ENCODE results near the gene HIGD1C.
"Not testable (repeated sequence)": the region's sequence is repeated elsewhere in the genome, so short reads cannot be mapped to it uniquely, and the experiment has no call there.

Gene HIGD1C

GRCh38 chr12:50947933-50948626, 4.3 kb upstream of the HIGD1C start:
- H3K4me1 Mint-ChIP-seq (ENCODE audit: low read depth in 2 of 2) = no peaks in the 10 kb centered on the region
- no peak for ATAC-seq (replicated peaks)
- no peaks in the 10 kb centered on the region for H3K9me3 Mint-ChIP-seq
- no peak overlapping the region for H3K27ac Mint-ChIP-seq
- peaks cover 4% of the 10 kb centered on the region for H3K36me3 Mint-ChIP-seq (ENCODE audit: insufficient read depth)
- H3K27me3 Mint-ChIP-seq = peaks cover 0 to 15% of the 10 kb centered on the region in 2 donors
- no peak for DNase-seq
- no peak overlapping the region for H3K4me3 Mint-ChIP-seq

- no peaks in the 10 kb centered on the region for H3K9me3 Mint-ChIP-seq
- H3K36me3 Mint-ChIP-seq (ENCODE audit: insufficient read depth) = peaks cover 4% of the 10 kb centered on the region
- peaks cover 0 to 8% of the 10 kb centered on the region in 2 donors for H3K27me3 Mint-ChIP-seq
- H3K4me3 Mint-ChIP-seq = no peak overlapping the region
- ATAC-seq (replicated peaks) (no peak), DNase-seq (no peak)
- no peak overlapping the region for H3K27ac Mint-ChIP-seq
- no peaks in the 10 kb centered on the region for H3K4me1 Mint-ChIP-seq (ENCODE audit: low read depth in 2 of 2)
Measured at GRCh38 chr12:50948798-50949197, 3.5 kb upstream of the HIGD1C start.

- Mint-ChIP-seq H3K27me3 (no peaks in the 10 kb centered on the region), H3K36me3 (ENCODE audit: insufficient read depth) (peaks cover 4% of the 10 kb centered on the region), H3K4me3 (no peak overlapping the region), H3K9me3 (no peaks in the 10 kb centered on the region), H3K4me1 (ENCODE audit: low read depth in 2 of 2) (no peaks in the 10 kb centered on the region), H3K27ac (no peak overlapping the region)
- ATAC-seq (replicated peaks) (no peak), DNase-seq (no peak)
Measured at GRCh38 chr12:50949801-50950302, 2.5 kb upstream of the HIGD1C start.

GRCh38 chr12:50951112-50951511, 1.2 kb upstream of the HIGD1C start:
- ATAC-seq (replicated peaks) = no peak
- Mint-ChIP-seq H3K4me3 (no peak overlapping the region), H3K27me3 (no peaks in the 10 kb centered on the region), H3K4me1 (ENCODE audit: low read depth in 2 of 2) (no peaks in the 10 kb centered on the region), H3K36me3 (ENCODE audit: insufficient read depth) (peaks cover 4% of the 10 kb centered on the region), H3K27ac (no peak overlapping the region), H3K9me3 (no peaks in the 10 kb centered on the region)
- no peak for DNase-seq

- no peaks in the 10 kb centered on the region for H3K4me1 Mint-ChIP-seq (ENCODE audit: low read depth in 2 of 2)
- peaks cover 4% of the 10 kb centered on the region for H3K36me3 Mint-ChIP-seq (ENCODE audit: insufficient read depth)
- H3K9me3 Mint-ChIP-seq = no peaks in the 10 kb centered on the region
- DNase-seq (no peak), ATAC-seq (replicated peaks) (no peak)
- no peak overlapping the region for H3K4me3 Mint-ChIP-seq
- no peak overlapping the region for H3K27ac Mint-ChIP-seq
- H3K27me3 Mint-ChIP-seq = no peaks in the 10 kb centered on the region
Measured at GRCh38 chr12:50953047-50953446, 703 bp downstream of the HIGD1C start.

GRCh38 chr12:50954789-50955188, 2.4 kb downstream of the HIGD1C start:
- H3K36me3 Mint-ChIP-seq (ENCODE audit: insufficient read depth); H3K4me3 Mint-ChIP-seq; H3K9me3 Mint-ChIP-seq; H3K27ac Mint-ChIP-seq; H3K4me1 Mint-ChIP-seq (ENCODE audit: low read depth in 2 of 2); H3K27me3 Mint-ChIP-seq; ATAC-seq (replicated peaks); DNase-seq: not testable (repeated sequence)

- ATAC-seq (replicated peaks) = no peak
- H3K27ac Mint-ChIP-seq = no peak overlapping the region
- no peak overlapping the region for H3K4me3 Mint-ChIP-seq
- H3K4me1 Mint-ChIP-seq (ENCODE audit: low read depth in 2 of 2) = no peaks in the 10 kb centered on the region
- no peaks in the 10 kb centered on the region for H3K27me3 Mint-ChIP-seq
- H3K9me3 Mint-ChIP-seq = no peaks in the 10 kb centered on the region
- peaks cover 4% of the 10 kb centered on the region for H3K36me3 Mint-ChIP-seq (ENCODE audit: insufficient read depth)
- no peak for DNase-seq
Measured at GRCh38 chr12:50955288-50955687, 2.9 kb downstream of the HIGD1C start.

- Mint-ChIP-seq H3K4me1 (ENCODE audit: low read depth in 2 of 2) (no peaks in the 10 kb centered on the region), H3K27ac (no peak overlapping the region), H3K27me3 (no peaks in the 10 kb centered on the region), H3K4me3 (no peak overlapping the region), H3K36me3 (ENCODE audit: insufficient read depth) (peaks cover 1% of the 10 kb centered on the region), H3K9me3 (no peaks in the 10 kb centered on the region)
- ATAC-seq (replicated peaks) = no peak
- DNase-seq = no peak
Measured at GRCh38 chr12:50955697-50956096, 3.4 kb downstream of the HIGD1C start.

GRCh38 chr12:50960130-50960529, 7.8 kb downstream of the HIGD1C start:
- Mint-ChIP-seq H3K4me1 (ENCODE audit: low read depth in 2 of 2) (no peaks in the 10 kb centered on the region), H3K4me3 (no peak overlapping the region), H3K9me3 (no peaks in the 10 kb centered on the region), H3K27ac (peak overlapping the region in 1 of 2 donors; percentile 67), H3K36me3 (ENCODE audit: insufficient read depth) (no peaks in the 10 kb centered on the region), H3K27me3 (no peaks in the 10 kb centered on the region)
- DNase-seq (no peak), ATAC-seq (replicated peaks) (no peak)

GRCh38 chr12:50961708-50962107, 9.4 kb downstream of the HIGD1C start:
- H3K9me3 Mint-ChIP-seq = no peaks in the 10 kb centered on the region
- no peaks in the 10 kb centered on the region for H3K4me1 Mint-ChIP-seq (ENCODE audit: low read depth in 2 of 2)
- H3K36me3 Mint-ChIP-seq (ENCODE audit: insufficient read depth) = no peaks in the 10 kb centered on the region
- H3K27me3 Mint-ChIP-seq = no peaks in the 10 kb centered on the region
- no peak overlapping the region for H3K27ac Mint-ChIP-seq
- ATAC-seq (replicated peaks) (no peak), DNase-seq (no peak)
- H3K4me3 Mint-ChIP-seq = no peak overlapping the region

GRCh38 chr12:50964432-50964831, 12.1 kb downstream of the HIGD1C start:
- Mint-ChIP-seq H3K27me3 (no peaks in the 10 kb centered on the region), H3K9me3 (no peaks in the 10 kb centered on the region), H3K4me1 (ENCODE audit: low read depth in 2 of 2) (peaks cover 0 to 5% of the 10 kb centered on the region in 2 donors), H3K4me3 (no peak overlapping the region), H3K27ac (no peak overlapping the region), H3K36me3 (ENCODE audit: insufficient read depth) (no peaks in the 10 kb centered on the region)
- DNase-seq (no peak), ATAC-seq (replicated peaks) (no peak)

GRCh38 chr12:50971946-50972345, 19.6 kb downstream of the HIGD1C start:
- Mint-ChIP-seq H3K27ac (no peak overlapping the region), H3K4me3 (no peak overlapping the region), H3K9me3 (no peaks in the 10 kb centered on the region), H3K4me1 (ENCODE audit: low read depth in 2 of 2) (peaks cover 0 to 5% of the 10 kb centered on the region in 2 donors), H3K36me3 (ENCODE audit: insufficient read depth) (no peaks in the 10 kb centered on the region), H3K27me3 (no peaks in the 10 kb centered on the region)
- DNase-seq (no peak), ATAC-seq (replicated peaks) (no peak)

GRCh38 chr12:50979369-50980052, 27.2 kb downstream of the HIGD1C start:
- H3K27me3 Mint-ChIP-seq = no peaks in the 10 kb centered on the region
- no peaks in the 10 kb centered on the region for H3K9me3 Mint-ChIP-seq
- H3K36me3 Mint-ChIP-seq (ENCODE audit: insufficient read depth) = no peaks in the 10 kb centered on the region
- peak overlapping the region; percentile 49 to 62 for H3K27ac Mint-ChIP-seq
- H3K4me1 Mint-ChIP-seq (ENCODE audit: low read depth in 2 of 2) = peaks cover 0 to 6% of the 10 kb centered on the region in 2 donors
- DNase-seq (no peak), ATAC-seq (replicated peaks) (no peak)
- H3K4me3 Mint-ChIP-seq = no peak overlapping the region

- Mint-ChIP-seq H3K27ac (no peak overlapping the region), H3K9me3 (no peaks in the 10 kb centered on the region), H3K27me3 (no peaks in the 10 kb centered on the region), H3K36me3 (ENCODE audit: insufficient read depth) (peaks cover 2% of the 10 kb centered on the region), H3K4me1 (ENCODE audit: low read depth in 2 of 2) (peaks cover 0 to 6% of the 10 kb centered on the region in 2 donors), H3K4me3 (no peak overlapping the region)
- DNase-seq (no peak), ATAC-seq (replicated peaks) (no peak)
Measured at GRCh38 chr12:50980545-50980944, 28.2 kb downstream of the HIGD1C start.

Measured in effector memory CD8-positive, alpha-beta T cell (primary cell).